Measurements from ENCODE around the gene USP36. TPM values are rescaled to one million over a fixed set of nuclear protein-coding genes. Genes with fewer than 3 reads are reported as not detected.

USP36 gene
- total RNA-seq, 2 experiments from 2014 or later: 47.2 to 144 TPM

GRCh38 chr17:78806451-78806850 lies 34.2 kb downstream of the USP36 start:
- Histone ChIP-seq H3K9me2 (ENCODE audit: insufficient read depth, low read length) (no peaks in the 10 kb centered on the region), H3K4me1 (ENCODE audit: insufficient read depth, low read length, poor library complexity, severe bottlenecking) (no peaks in the 10 kb centered on the region), H3K4me3 (ENCODE audit: low read depth, low read length, poor library complexity, severe bottlenecking) (no peak overlapping the region), H4K20me1 (ENCODE audit: insufficient read depth, low read length) (no peaks in the 10 kb centered on the region; the same call in none of the 2 replicates), H3K4me2 (ENCODE audit: low read length) (no peak overlapping the region), H3K36me3 (ENCODE audit: insufficient read depth, low read length) (peaks cover 99% of the 10 kb centered on the region), H3K9me3 (ENCODE audit: low read length) (no peaks in the 10 kb centered on the region), H3K27ac (ENCODE audit: low read depth, low read length, poor library complexity, severe bottlenecking) (no peak overlapping the region), H3K79me2 (ENCODE audit: insufficient read depth, low read depth, low read length) (no peaks in the 10 kb centered on the region), H2AFZ (ENCODE audit: low read length) (no peak overlapping the region)
- DNase-seq (ENCODE audit: low spot score): no peak
- no TSS peak for BruUV-seq (replicated peaks)
- ChIA-PET POLR2A (no interaction called here), CTCF (ENCODE audit: unreplicated experiment) (no interaction called here)
- TF ChIP-seq CTCF (conservative IDR thresholded peaks at IDR 0.05; ENCODE audit: low read length) (no peak), EZH2phosphoT487 (IDR thresholded peaks at IDR 0.05; ENCODE audit: borderline replicate concordance, low read depth, low read length) (no peak)
- intact Hi-C loops (cut with micrococcal nuclease; ENCODE audit: unreplicated experiment): no loop called here

GRCh38 chr17:78805301-78805700 lies 35.3 kb downstream of the USP36 start:
- no peak for DNase-seq (ENCODE audit: low spot score)
- Histone ChIP-seq H4K20me1 (ENCODE audit: insufficient read depth, low read length) (no peaks in the 10 kb centered on the region; the same call in none of the 2 replicates), H3K9me2 (ENCODE audit: insufficient read depth, low read length) (no peaks in the 10 kb centered on the region), H3K79me2 (ENCODE audit: insufficient read depth, low read depth, low read length) (no peaks in the 10 kb centered on the region), H3K4me3 (ENCODE audit: low read depth, low read length, poor library complexity, severe bottlenecking) (no peak overlapping the region), H3K36me3 (ENCODE audit: insufficient read depth, low read length) (peaks cover 96% of the 10 kb centered on the region), H3K4me2 (ENCODE audit: low read length) (no peak overlapping the region), H3K9me3 (ENCODE audit: low read length) (no peaks in the 10 kb centered on the region), H3K4me1 (ENCODE audit: insufficient read depth, low read length, poor library complexity, severe bottlenecking) (no peaks in the 10 kb centered on the region), H2AFZ (ENCODE audit: low read length) (no peak overlapping the region), H3K27ac (ENCODE audit: low read depth, low read length, poor library complexity, severe bottlenecking) (no peak overlapping the region)
- BruUV-seq (replicated peaks): no TSS peak
- POLR2A ChIA-PET: interaction anchor here (1.1 kb wide), 1 partner anchor 15 kb away, joined by 3 read pairs; no protein-coding TSS in a partner anchor
- CTCF ChIA-PET (ENCODE audit: unreplicated experiment): no interaction called here
- intact Hi-C loops (cut with micrococcal nuclease; ENCODE audit: unreplicated experiment): no loop called here
- TF ChIP-seq CTCF (conservative IDR thresholded peaks at IDR 0.05; ENCODE audit: low read length) (no peak), EZH2phosphoT487 (IDR thresholded peaks at IDR 0.05; ENCODE audit: borderline replicate concordance, low read depth, low read length) (no peak)

GRCh38 chr17:78804777-78805176 lies 35.8 kb downstream of the USP36 start:
- Histone ChIP-seq H3K4me1 (ENCODE audit: insufficient read depth, low read length, poor library complexity, severe bottlenecking) (no peaks in the 10 kb centered on the region), H3K36me3 (ENCODE audit: insufficient read depth, low read length) (peaks cover 96% of the 10 kb centered on the region), H4K20me1 (ENCODE audit: insufficient read depth, low read length) (no peaks in the 10 kb centered on the region; the same call in none of the 2 replicates), H3K4me2 (ENCODE audit: low read length) (no peak overlapping the region), H3K9me3 (ENCODE audit: low read length) (no peaks in the 10 kb centered on the region), H2AFZ (ENCODE audit: low read length) (no peak overlapping the region), H3K27ac (ENCODE audit: low read depth, low read length, poor library complexity, severe bottlenecking) (no peak overlapping the region), H3K9me2 (ENCODE audit: insufficient read depth, low read length) (no peaks in the 10 kb centered on the region), H3K4me3 (ENCODE audit: low read depth, low read length, poor library complexity, severe bottlenecking) (no peak overlapping the region), H3K79me2 (ENCODE audit: insufficient read depth, low read depth, low read length) (no peaks in the 10 kb centered on the region)
- DNase-seq (ENCODE audit: low spot score): no peak
- intact Hi-C loops (cut with micrococcal nuclease; ENCODE audit: unreplicated experiment): no loop called here
- TF ChIP-seq EZH2phosphoT487 (IDR thresholded peaks at IDR 0.05; ENCODE audit: borderline replicate concordance, low read depth, low read length): no peak
- TF ChIP-seq CTCF (conservative IDR thresholded peaks at IDR 0.05; ENCODE audit: low read length): no peak
- no TSS peak for BruUV-seq (replicated peaks)
- ChIA-PET POLR2A (interaction anchor here (0.7 to 1.1 kb wide), 2 partner anchors 15 to 324 kb away, joined by 3 to 4 read pairs; no protein-coding TSS in a partner anchor), CTCF (ENCODE audit: unreplicated experiment) (no interaction called here)

Data from OCI-LY7 (cell line).